NCI-H1417 treated with DMSO at 0.1 percent for 48 hours (cell line): ENCODE results near the gene RPL35.
A peak's percentile ranks its signal among the peaks of the same experiment; 100 is the strongest.

Experiments used
- DNase-seq: peaks from one replicate; lab custom pipeline; 2025; lab: John Stamatoyannopoulos, UW

Gene RPL35

GRCh38 chr9:124875501-124875900 lies 13.7 kb upstream of the RPL35 start:
- no peak for DNase-seq

- DNase-seq, result no peak
Observed at GRCh38 chr9:124873664-124874063, 11.9 kb upstream of the RPL35 start.

GRCh38 chr9:124871156-124871561 lies 9.4 kb upstream of the RPL35 start:
- DNase-seq, result no peak

- DNase-seq, result no peak
Observed at GRCh38 chr9:124870723-124871122, 9.0 kb upstream of the RPL35 start.

GRCh38 chr9:124869986-124870560 lies 8.3 kb upstream of the RPL35 start:
- no peak for DNase-seq

- no peak for DNase-seq
Observed at GRCh38 chr9:124869466-124869985, 7.8 kb upstream of the RPL35 start.

- peak; percentile 54 for DNase-seq
Observed at GRCh38 chr9:124868511-124869465, 7.0 kb upstream of the RPL35 start.

- no peak for DNase-seq
Observed at GRCh38 chr9:124863371-124863871, 1.7 kb upstream of the RPL35 start.

- no peak for DNase-seq
Observed at GRCh38 chr9:124860582-124861341, 995 bp downstream of the RPL35 start.

- DNase-seq, result no peak
Observed at GRCh38 chr9:124859803-124860581, 1.8 kb downstream of the RPL35 start.

GRCh38 chr9:124858330-124859046 lies 3.3 kb downstream of the RPL35 start:
- DNase-seq, result no peak

GRCh38 chr9:124857533-124858162 lies 4.1 kb downstream of the RPL35 start:
- DNase-seq, result no peak

GRCh38 chr9:124855944-124856765 lies 5.6 kb downstream of the RPL35 start:
- DNase-seq, result no peak

- no peak for DNase-seq
Observed at GRCh38 chr9:124855566-124855943, 6.2 kb downstream of the RPL35 start.

- no peak for DNase-seq
Observed at GRCh38 chr9:124854822-124855221, 6.9 kb downstream of the RPL35 start.

GRCh38 chr9:124854161-124854560 lies 7.6 kb downstream of the RPL35 start:
- no peak for DNase-seq

- DNase-seq, result no peak
Observed at GRCh38 chr9:124853605-124854143, 8.1 kb downstream of the RPL35 start.

- no peak for DNase-seq
Observed at GRCh38 chr9:124852829-124853531, 8.8 kb downstream of the RPL35 start, which contains the start of gene WDR38. TSS of gene WDR38 (plus strand) at chr9:124853460. CDS start at chr9:124853532, 72 bp downstream.
